IPS-20b (cell line): ENCODE results near the gene CLEC17A.
"Not testable (repeated sequence)": the region's sequence is repeated elsewhere in the genome, so short reads cannot be mapped to it uniquely, and the experiment has no call there.

Experiments used
- H3K27ac ChIP-seq: one replicate; pipeline ENCODE4 v1.5.1; 2013; ENCODE audit warnings: low read length
- H3K27me3 ChIP-seq: 2 replicates; pipeline ENCODE4 v1.6.1; 2013; ENCODE audit warnings: mild to moderate bottlenecking, low read length, inconsistent platforms; ENCODE audit not compliant: insufficient read depth
- H3K36me3 ChIP-seq: 2 replicates; pipeline ENCODE4 v1.6.1; 2013; ENCODE audit warnings: low read depth, mild to moderate bottlenecking, inconsistent platforms, low read length, moderate library complexity; ENCODE audit not compliant: insufficient read depth
- H3K4me1 ChIP-seq: 2 replicates; pipeline ENCODE4 v1.6.1; 2013; ENCODE audit warnings: mild to moderate bottlenecking, control low read depth, inconsistent platforms, low read length, moderate library complexity; ENCODE audit not compliant: insufficient read depth
- H3K4me3 ChIP-seq: 2 replicates; pipeline ENCODE4 v1.5.1; 2013; ENCODE audit warnings: mild to moderate bottlenecking, low read length, inconsistent platforms
- H3K9ac ChIP-seq: 2 replicates; pipeline ENCODE4 v1.6.1; 2013; ENCODE audit warnings: low read depth, mild to moderate bottlenecking, inconsistent platforms, low read length, moderate library complexity
- H3K9me3 ChIP-seq: 2 replicates; pipeline ENCODE4 v1.6.1; 2013; ENCODE audit warnings: mild to moderate bottlenecking, low read depth, low read length, inconsistent platforms; ENCODE audit not compliant: insufficient read depth

Gene CLEC17A

GRCh38 chr19:14599548-14600147 is 16.8 kb downstream of the CLEC17A start:
- Histone ChIP-seq H3K4me3 (no peak overlapping the region), H3K27me3 (no peaks in the 10 kb centered on the region), H3K36me3 (no peaks in the 10 kb centered on the region), H3K9me3 (peaks cover 29% of the 10 kb centered on the region), H3K27ac (no peak overlapping the region), H3K4me1 (no peaks in the 10 kb centered on the region), H3K9ac (no peak overlapping the region)

GRCh38 chr19:14603990-14604387 is 21.1 kb downstream of the CLEC17A start:
- Histone ChIP-seq H3K9ac (no peak overlapping the region), H3K36me3 (no peaks in the 10 kb centered on the region), H3K4me1 (no peaks in the 10 kb centered on the region), H3K27ac (no peak overlapping the region), H3K27me3 (no peaks in the 10 kb centered on the region), H3K9me3 (peaks cover 9% of the 10 kb centered on the region; the same call in 1 of the 2 replicates), H3K4me3 (no peak overlapping the region)

- Histone ChIP-seq H3K9me3 (peaks cover 9% of the 10 kb centered on the region; the same call in 1 of the 2 replicates), H3K4me3 (no peak overlapping the region), H3K9ac (no peak overlapping the region), H3K27ac (no peak overlapping the region), H3K27me3 (no peaks in the 10 kb centered on the region), H3K36me3 (no peaks in the 10 kb centered on the region), H3K4me1 (no peaks in the 10 kb centered on the region)
These were observed 23.7 kb downstream of the CLEC17A start for GRCh38 chr19:14606627-14607026.

GRCh38 chr19:14611051-14611450 is 28.2 kb downstream of the CLEC17A start:
- peaks cover 1% of the 10 kb centered on the region; the same call in 1 of the 2 replicates for H3K9me3 ChIP-seq
- H3K4me3 ChIP-seq: no peak overlapping the region
- no peaks in the 10 kb centered on the region for H3K4me1 ChIP-seq
- no peak overlapping the region for H3K27ac ChIP-seq
- no peak overlapping the region for H3K9ac ChIP-seq
- no peaks in the 10 kb centered on the region for H3K36me3 ChIP-seq
- H3K27me3 ChIP-seq: no peaks in the 10 kb centered on the region

- not testable (repeated sequence) for H3K27me3 ChIP-seq, H3K27ac ChIP-seq, H3K9me3 ChIP-seq, H3K36me3 ChIP-seq, H3K4me1 ChIP-seq, H3K4me3 ChIP-seq, H3K9ac ChIP-seq
These were observed 29.4 kb downstream of the CLEC17A start for GRCh38 chr19:14612242-14612641.

GRCh38 chr19:14612657-14613056 is 29.8 kb downstream of the CLEC17A start:
- no peak overlapping the region for H3K27ac ChIP-seq
- H3K9me3 ChIP-seq: peaks cover 7% of the 10 kb centered on the region; the same call in 1 of the 2 replicates
- H3K4me1 ChIP-seq: no peaks in the 10 kb centered on the region
- H3K9ac ChIP-seq: no peak overlapping the region
- H3K36me3 ChIP-seq: no peaks in the 10 kb centered on the region
- no peaks in the 10 kb centered on the region for H3K27me3 ChIP-seq
- H3K4me3 ChIP-seq: no peak overlapping the region

- H3K27me3 ChIP-seq, H3K36me3 ChIP-seq, H3K27ac ChIP-seq, H3K9ac ChIP-seq, H3K4me3 ChIP-seq, H3K4me1 ChIP-seq, H3K9me3 ChIP-seq: not testable (repeated sequence)
These were observed 30.7 kb downstream of the CLEC17A start for GRCh38 chr19:14613399-14614098.

- H3K36me3 ChIP-seq: no peaks in the 10 kb centered on the region
- no peak overlapping the region for H3K4me3 ChIP-seq
- H3K27me3 ChIP-seq: no peaks in the 10 kb centered on the region
- no peak overlapping the region for H3K27ac ChIP-seq
- H3K9me3 ChIP-seq: peaks cover 7% of the 10 kb centered on the region
- no peaks in the 10 kb centered on the region for H3K4me1 ChIP-seq
- no peak overlapping the region for H3K9ac ChIP-seq
These were observed 31.2 kb downstream of the CLEC17A start for GRCh38 chr19:14614099-14614412.

- Histone ChIP-seq H3K4me1 (no peaks in the 10 kb centered on the region), H3K27me3 (no peaks in the 10 kb centered on the region), H3K27ac (no peak overlapping the region), H3K9ac (no peak overlapping the region), H3K36me3 (no peaks in the 10 kb centered on the region), H3K9me3 (peaks cover 14% of the 10 kb centered on the region), H3K4me3 (no peak overlapping the region)
These were observed 32.7 kb downstream of the CLEC17A start for GRCh38 chr19:14615623-14616022.

GRCh38 chr19:14616407-14616806 is 33.5 kb downstream of the CLEC17A start:
- peaks cover 14% of the 10 kb centered on the region for H3K9me3 ChIP-seq
- no peaks in the 10 kb centered on the region for H3K4me1 ChIP-seq
- H3K27me3 ChIP-seq: no peaks in the 10 kb centered on the region
- H3K27ac ChIP-seq: no peak overlapping the region
- no peaks in the 10 kb centered on the region for H3K36me3 ChIP-seq
- H3K4me3 ChIP-seq: no peak overlapping the region
- no peak overlapping the region for H3K9ac ChIP-seq

- H3K9ac ChIP-seq: no peak overlapping the region
- H3K9me3 ChIP-seq: peaks cover 14% of the 10 kb centered on the region
- no peak overlapping the region for H3K27ac ChIP-seq
- no peaks in the 10 kb centered on the region for H3K36me3 ChIP-seq
- no peaks in the 10 kb centered on the region for H3K4me1 ChIP-seq
- H3K27me3 ChIP-seq: no peaks in the 10 kb centered on the region
- H3K4me3 ChIP-seq: no peak overlapping the region
These were observed 36.5 kb downstream of the CLEC17A start for GRCh38 chr19:14619404-14619803.

- H3K4me1 ChIP-seq, H3K27ac ChIP-seq: not testable (repeated sequence)
These were observed 41.6 kb downstream of the CLEC17A start for GRCh38 chr19:14624491-14624890.

More at GRCh38 chr19:14624491-14624890, 41.6 kb downstream of the CLEC17A start:
- H3K36me3 ChIP-seq, H3K27me3 ChIP-seq, H3K9ac ChIP-seq, H3K4me3 ChIP-seq, H3K9me3 ChIP-seq: not testable (repeated sequence)
